ENCODE results near the gene SPTBN4.
"Not testable (repeated sequence)": the region's sequence is repeated elsewhere in the genome, so short reads cannot be mapped to it uniquely, and the experiment has no call there.

Gene SPTBN4

GRCh38 chr19:40424637-40425449 lies 42.0 kb upstream of the SPTBN4 start:
- Histone ChIP-seq H3K4me1 (ENCODE audit: control insufficient read depth, insufficient read depth, low read length) (peaks cover 3% of the 10 kb centered on the region), H3K9ac (ENCODE audit: low read depth, low read length) (peak overlapping the region; percentile 71), H3K4me3 (ENCODE audit: low read depth, low read length) (peak overlapping the region; percentile 76), H3K27me3 (ENCODE audit: control insufficient read depth, insufficient read depth, low read length) (no peaks in the 10 kb centered on the region), H3K36me3 (ENCODE audit: control insufficient read depth, insufficient read depth, low read length) (peaks cover 4% of the 10 kb centered on the region), H3K9me3 (ENCODE audit: control insufficient read depth, insufficient read depth, low read length) (no peaks in the 10 kb centered on the region)

- H3K9me3 ChIP-seq (ENCODE audit: control insufficient read depth, insufficient read depth, low read length): no peaks in the 10 kb centered on the region
- peak within 1 kb of the TSS; percentile 76 for H3K4me3 ChIP-seq (ENCODE audit: low read depth, low read length)
- peaks cover 4% of the 10 kb centered on the region for H3K36me3 ChIP-seq (ENCODE audit: control insufficient read depth, insufficient read depth, low read length)
- H3K27me3 ChIP-seq (ENCODE audit: control insufficient read depth, insufficient read depth, low read length): no peaks in the 10 kb centered on the region
- peak within 1 kb of the TSS; percentile 71 for H3K9ac ChIP-seq (ENCODE audit: low read depth, low read length)
- H3K4me1 ChIP-seq (ENCODE audit: control insufficient read depth, insufficient read depth, low read length): peaks cover 3% of the 10 kb centered on the region
Observed at GRCh38 chr19:40425450-40426287, 41.1 kb upstream of the SPTBN4 start, which contains the start of gene SERTAD1. Gene SERTAD1 (minus strand): TSS chr19:40425992. CDS start chr19:40423546, 2,446 bp downstream.

GRCh38 chr19:40428197-40428596 lies 38.6 kb upstream of the SPTBN4 start:
- not testable (repeated sequence) for H3K9ac ChIP-seq (ENCODE audit: low read depth, low read length); H3K27me3 ChIP-seq (ENCODE audit: control insufficient read depth, insufficient read depth, low read length); H3K4me3 ChIP-seq (ENCODE audit: low read depth, low read length); H3K4me1 ChIP-seq (ENCODE audit: control insufficient read depth, insufficient read depth, low read length); H3K36me3 ChIP-seq (ENCODE audit: control insufficient read depth, insufficient read depth, low read length); H3K9me3 ChIP-seq (ENCODE audit: control insufficient read depth, insufficient read depth, low read length)

GRCh38 chr19:40430242-40430641 lies 36.6 kb upstream of the SPTBN4 start:
- not testable (repeated sequence) for H3K27me3 ChIP-seq (ENCODE audit: control insufficient read depth, insufficient read depth, low read length); H3K9me3 ChIP-seq (ENCODE audit: control insufficient read depth, insufficient read depth, low read length); H3K4me1 ChIP-seq (ENCODE audit: control insufficient read depth, insufficient read depth, low read length); H3K9ac ChIP-seq (ENCODE audit: low read depth, low read length); H3K4me3 ChIP-seq (ENCODE audit: low read depth, low read length); H3K36me3 ChIP-seq (ENCODE audit: control insufficient read depth, insufficient read depth, low read length)

- Histone ChIP-seq H3K27me3 (ENCODE audit: control insufficient read depth, insufficient read depth, low read length) (no peaks in the 10 kb centered on the region), H3K9me3 (ENCODE audit: control insufficient read depth, insufficient read depth, low read length) (no peaks in the 10 kb centered on the region), H3K4me3 (ENCODE audit: low read depth, low read length) (no peak overlapping the region), H3K9ac (ENCODE audit: low read depth, low read length) (no peak overlapping the region), H3K4me1 (ENCODE audit: control insufficient read depth, insufficient read depth, low read length) (no peaks in the 10 kb centered on the region), H3K36me3 (ENCODE audit: control insufficient read depth, insufficient read depth, low read length) (no peaks in the 10 kb centered on the region)
Observed at GRCh38 chr19:40431698-40432097, 35.1 kb upstream of the SPTBN4 start.

GRCh38 chr19:40432760-40433159 lies 34.0 kb upstream of the SPTBN4 start:
- H3K9ac ChIP-seq (ENCODE audit: low read depth, low read length); H3K9me3 ChIP-seq (ENCODE audit: control insufficient read depth, insufficient read depth, low read length); H3K4me3 ChIP-seq (ENCODE audit: low read depth, low read length): not testable (repeated sequence)

GRCh38 chr19:40433391-40434216 lies 33.2 kb upstream of the SPTBN4 start:
- no peaks in the 10 kb centered on the region for H3K36me3 ChIP-seq (ENCODE audit: control insufficient read depth, insufficient read depth, low read length)
- peak overlapping the region; percentile 62 for H3K4me3 ChIP-seq (ENCODE audit: low read depth, low read length)

More at GRCh38 chr19:40432760-40433159, 34.0 kb upstream of the SPTBN4 start:
- H3K27me3 ChIP-seq (ENCODE audit: control insufficient read depth, insufficient read depth, low read length); H3K4me1 ChIP-seq (ENCODE audit: control insufficient read depth, insufficient read depth, low read length); H3K36me3 ChIP-seq (ENCODE audit: control insufficient read depth, insufficient read depth, low read length): not testable (repeated sequence)

GRCh38 chr19:40438284-40438683 lies 28.5 kb upstream of the SPTBN4 start:
- Histone ChIP-seq H3K36me3 (ENCODE audit: control insufficient read depth, insufficient read depth, low read length) (peaks cover 14% of the 10 kb centered on the region), H3K4me1 (ENCODE audit: control insufficient read depth, insufficient read depth, low read length) (peaks cover 5% of the 10 kb centered on the region), H3K4me3 (ENCODE audit: low read depth, low read length) (no peak overlapping the region), H3K9me3 (ENCODE audit: control insufficient read depth, insufficient read depth, low read length) (no peaks in the 10 kb centered on the region), H3K27me3 (ENCODE audit: control insufficient read depth, insufficient read depth, low read length) (no peaks in the 10 kb centered on the region), H3K9ac (ENCODE audit: low read depth, low read length) (no peak overlapping the region)

More at GRCh38 chr19:40433391-40434216, 33.2 kb upstream of the SPTBN4 start:
- Histone ChIP-seq H3K4me1 (ENCODE audit: control insufficient read depth, insufficient read depth, low read length) (no peaks in the 10 kb centered on the region), H3K27me3 (ENCODE audit: control insufficient read depth, insufficient read depth, low read length) (no peaks in the 10 kb centered on the region), H3K9me3 (ENCODE audit: control insufficient read depth, insufficient read depth, low read length) (no peaks in the 10 kb centered on the region), H3K9ac (ENCODE audit: low read depth, low read length) (no peak overlapping the region)

- Histone ChIP-seq H3K27me3 (ENCODE audit: control insufficient read depth, insufficient read depth, low read length) (no peaks in the 10 kb centered on the region), H3K9me3 (ENCODE audit: control insufficient read depth, insufficient read depth, low read length) (no peaks in the 10 kb centered on the region), H3K4me3 (ENCODE audit: low read depth, low read length) (peak overlapping the region; percentile 79), H3K4me1 (ENCODE audit: control insufficient read depth, insufficient read depth, low read length) (peaks cover 16% of the 10 kb centered on the region), H3K36me3 (ENCODE audit: control insufficient read depth, insufficient read depth, low read length) (peaks cover 14% of the 10 kb centered on the region), H3K9ac (ENCODE audit: low read depth, low read length) (no peak overlapping the region)
Observed at GRCh38 chr19:40441719-40442253, 25.0 kb upstream of the SPTBN4 start.

- Histone ChIP-seq H3K36me3 (ENCODE audit: control insufficient read depth, insufficient read depth, low read length) (peaks cover 14% of the 10 kb centered on the region), H3K9me3 (ENCODE audit: control insufficient read depth, insufficient read depth, low read length) (no peaks in the 10 kb centered on the region), H3K4me1 (ENCODE audit: control insufficient read depth, insufficient read depth, low read length) (peaks cover 16% of the 10 kb centered on the region), H3K27me3 (ENCODE audit: control insufficient read depth, insufficient read depth, low read length) (no peaks in the 10 kb centered on the region), H3K9ac (ENCODE audit: low read depth, low read length) (peak overlapping the region; percentile 70), H3K4me3 (ENCODE audit: low read depth, low read length) (peak overlapping the region; percentile 79)
Observed at GRCh38 chr19:40442328-40443130, 24.3 kb upstream of the SPTBN4 start.

Measured in iPS-15b (cell line).